NCI-H1417 treated with DMSO at 0.1 percent for 48 hours (cell line): Measurements from ENCODE around the gene SLC25A40.
A peak's percentile ranks its signal among the peaks of the same experiment; 100 is the strongest.
"Not testable (repeated sequence)": the region's sequence is repeated elsewhere in the genome, so short reads cannot be mapped to it uniquely, and the experiment has no call there.

ENCODE experiments used
- DNase-seq: peaks from one replicate; lab custom pipeline; 2025; lab: John Stamatoyannopoulos, UW

Gene SLC25A40, protein sequence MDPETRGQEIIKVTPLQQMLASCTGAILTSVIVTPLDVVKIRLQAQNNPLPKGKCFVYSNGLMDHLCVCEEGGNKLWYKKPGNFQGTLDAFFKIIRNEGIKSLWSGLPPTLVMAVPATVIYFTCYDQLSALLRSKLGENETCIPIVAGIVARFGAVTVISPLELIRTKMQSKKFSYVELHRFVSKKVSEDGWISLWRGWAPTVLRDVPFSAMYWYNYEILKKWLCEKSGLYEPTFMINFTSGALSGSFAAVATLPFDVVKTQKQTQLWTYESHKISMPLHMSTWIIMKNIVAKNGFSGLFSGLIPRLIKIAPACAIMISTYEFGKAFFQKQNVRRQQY

GRCh38 chr7:87876040-87876868 is at the start of gene SLC25A40, which contains the start of gene DBF4:
Gene SLC25A40, minus strand, starts transcription at chr7:87876360. Its CDS starts 17,633 bp downstream, at chr7:87858727.
Gene DBF4, plus strand, starts transcription at chr7:87876493. Its CDS starts 240 bp downstream, at chr7:87876733.
- DNase-seq = peak; percentile 95

GRCh38 chr7:87922759-87923395 is 46.7 kb upstream of the SLC25A40 start:
- not testable (repeated sequence) for DNase-seq

GRCh38 chr7:87920578-87920977 is 44.4 kb upstream of the SLC25A40 start:
- DNase-seq = no peak

- no peak for DNase-seq
Measured at GRCh38 chr7:87919875-87920274, 43.7 kb upstream of the SLC25A40 start.

- DNase-seq = no peak
Measured at GRCh38 chr7:87918740-87919139, 42.6 kb upstream of the SLC25A40 start.

DNA sequence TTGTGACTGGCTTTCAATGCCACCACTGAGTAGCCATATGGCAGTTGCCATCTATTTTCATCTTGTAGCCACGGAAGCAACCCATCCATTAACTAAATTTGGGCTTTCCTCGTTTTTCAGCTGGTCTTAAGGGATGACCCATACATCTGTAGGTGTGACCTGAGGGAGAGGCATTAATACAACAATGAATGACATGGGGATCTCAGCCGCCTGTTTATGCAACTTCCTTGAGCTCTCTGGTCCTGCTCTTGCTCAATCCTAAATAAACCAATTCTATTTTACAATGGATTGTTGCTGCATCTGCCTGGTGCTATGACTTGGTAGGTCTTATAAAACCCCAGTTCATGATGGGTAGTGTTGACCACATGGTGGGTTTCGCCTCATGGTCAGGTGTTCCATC is 36.0 kb upstream of the SLC25A40 start:
- no peak for DNase-seq

DNA sequence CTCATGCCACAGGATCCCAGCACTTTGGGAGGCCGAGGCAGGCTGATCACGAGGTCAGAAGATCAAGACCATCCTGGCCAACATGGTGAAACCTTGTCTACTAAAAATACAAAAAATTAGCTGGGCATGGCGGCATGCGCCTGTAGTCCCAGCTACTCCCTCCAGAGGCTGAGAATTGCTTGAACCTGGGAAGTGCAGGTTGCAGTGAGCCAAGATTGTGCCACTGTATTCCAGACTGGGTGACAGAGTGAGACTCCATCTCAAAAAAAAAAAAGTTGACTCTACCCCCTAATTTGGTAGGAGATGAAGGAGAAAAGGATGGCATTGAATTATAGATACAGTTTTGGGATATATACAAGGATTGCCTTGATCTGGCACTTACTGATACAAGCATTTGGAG is 32.7 kb upstream of the SLC25A40 start:
- not testable (repeated sequence) for DNase-seq

- DNase-seq = not testable (repeated sequence)
Measured at GRCh38 chr7:87907136-87907906, 31.2 kb upstream of the SLC25A40 start.

GRCh38 chr7:87899255-87899654 is 23.1 kb upstream of the SLC25A40 start:
- DNase-seq = no peak

GRCh38 chr7:87895363-87895762 is 19.2 kb upstream of the SLC25A40 start:
- DNase-seq = no peak

GRCh38 chr7:87886875-87887274 is 10.7 kb upstream of the SLC25A40 start:
- DNase-seq = no peak

DNA sequence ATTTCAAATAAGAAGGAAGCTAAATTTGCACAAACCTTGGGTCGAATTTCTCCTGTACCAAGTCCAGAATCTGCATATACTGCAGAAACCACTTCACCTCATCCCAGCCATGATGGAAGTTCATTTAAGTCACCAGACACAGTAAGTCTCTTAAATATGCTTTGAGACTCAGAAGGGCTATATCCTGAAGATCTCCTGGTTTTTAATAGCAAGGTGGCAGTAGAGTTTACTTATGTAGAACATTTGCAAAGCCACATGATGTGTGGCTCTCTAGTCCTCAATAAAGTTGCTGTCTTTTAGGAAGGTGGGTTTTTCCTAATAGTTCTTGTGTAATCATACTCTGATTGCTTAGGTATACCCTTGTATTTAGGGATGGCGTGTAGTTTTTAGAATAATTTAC is 8.9 kb upstream of the SLC25A40 start:
- DNase-seq = no peak

DNA sequence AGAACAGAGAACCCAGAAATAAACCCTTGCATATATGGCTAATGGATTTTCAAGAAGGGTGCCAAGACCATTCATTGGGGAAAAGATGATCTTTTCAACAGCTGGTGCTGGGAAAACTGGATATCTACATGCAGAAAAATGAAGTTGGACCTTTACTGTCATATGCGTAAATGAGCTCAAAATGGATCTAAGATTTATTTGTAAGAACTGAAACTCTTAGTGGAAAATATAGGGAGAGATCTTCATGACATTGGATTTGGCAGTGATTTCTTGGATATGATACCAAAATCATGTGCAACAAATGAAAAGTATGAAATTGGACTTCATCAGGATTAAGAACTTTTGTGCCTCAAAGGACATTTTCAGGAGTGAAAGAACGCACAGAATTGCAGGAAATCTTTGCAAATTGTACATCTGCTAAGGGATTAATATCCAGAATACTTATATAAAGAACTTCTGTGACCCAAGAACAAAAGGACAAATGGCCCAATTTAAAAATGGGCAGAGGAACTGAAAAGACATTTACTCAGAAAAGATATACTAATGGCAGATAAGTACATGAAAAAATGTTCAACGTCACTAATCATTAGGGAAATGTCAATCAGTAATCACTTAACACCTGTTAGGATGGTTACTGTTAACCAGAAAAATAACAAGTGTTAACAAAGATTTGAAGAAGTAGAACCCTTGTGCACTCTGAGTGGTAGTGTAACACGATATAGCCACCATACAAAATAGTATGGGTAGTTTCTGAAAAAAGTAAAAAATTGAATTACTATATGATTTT is 6.2 kb upstream of the SLC25A40 start:
- no peak for DNase-seq

DNA sequence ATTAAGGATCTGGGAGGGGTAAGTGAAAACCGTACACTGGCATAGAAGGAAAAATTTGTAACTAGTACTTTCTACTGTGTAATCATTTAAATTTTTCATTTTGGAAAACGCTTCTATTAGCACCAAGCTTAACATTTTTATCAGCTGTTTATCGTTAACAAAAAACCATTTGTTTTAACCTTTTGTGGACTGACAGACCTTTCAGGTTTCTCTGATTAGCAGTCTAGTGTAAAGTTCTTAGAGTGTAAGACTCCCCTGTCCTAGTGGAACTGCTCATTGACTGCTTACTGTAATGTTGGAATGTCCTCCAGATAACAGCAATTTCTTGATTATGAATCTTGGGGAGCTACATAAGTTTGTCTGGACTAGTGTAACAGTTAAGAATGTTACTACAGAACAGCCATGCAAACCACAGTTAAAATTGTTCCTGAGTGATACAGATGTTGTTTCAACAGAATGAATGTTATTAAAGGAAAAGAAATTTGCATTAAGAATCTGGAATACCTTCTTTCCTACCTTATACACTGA is 2.1 kb upstream of the SLC25A40 start:
- DNase-seq = no peak

GRCh38 chr7:87877366-87878040 is 1.3 kb upstream of the SLC25A40 start:
- no peak for DNase-seq

DNA sequence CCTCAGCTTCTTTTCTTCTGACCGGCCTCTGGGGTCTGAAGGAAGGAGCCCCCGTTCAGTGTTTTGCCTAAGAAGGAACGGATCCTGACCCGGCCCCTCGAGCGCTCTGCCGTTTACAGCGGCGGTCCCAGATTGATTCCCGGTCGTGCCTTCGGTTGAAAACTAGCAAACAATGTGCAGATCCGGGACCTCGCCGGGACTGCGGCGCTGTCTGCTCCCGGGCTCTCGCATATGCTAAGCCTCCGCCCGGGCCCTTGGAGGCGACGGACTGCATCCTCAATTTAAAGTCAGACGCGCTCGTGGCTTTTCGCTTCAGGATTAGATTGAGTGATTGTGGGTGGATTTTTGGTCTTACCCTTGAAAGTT is 692 bp upstream of the SLC25A40 start:
- DNase-seq = no peak

DNA sequence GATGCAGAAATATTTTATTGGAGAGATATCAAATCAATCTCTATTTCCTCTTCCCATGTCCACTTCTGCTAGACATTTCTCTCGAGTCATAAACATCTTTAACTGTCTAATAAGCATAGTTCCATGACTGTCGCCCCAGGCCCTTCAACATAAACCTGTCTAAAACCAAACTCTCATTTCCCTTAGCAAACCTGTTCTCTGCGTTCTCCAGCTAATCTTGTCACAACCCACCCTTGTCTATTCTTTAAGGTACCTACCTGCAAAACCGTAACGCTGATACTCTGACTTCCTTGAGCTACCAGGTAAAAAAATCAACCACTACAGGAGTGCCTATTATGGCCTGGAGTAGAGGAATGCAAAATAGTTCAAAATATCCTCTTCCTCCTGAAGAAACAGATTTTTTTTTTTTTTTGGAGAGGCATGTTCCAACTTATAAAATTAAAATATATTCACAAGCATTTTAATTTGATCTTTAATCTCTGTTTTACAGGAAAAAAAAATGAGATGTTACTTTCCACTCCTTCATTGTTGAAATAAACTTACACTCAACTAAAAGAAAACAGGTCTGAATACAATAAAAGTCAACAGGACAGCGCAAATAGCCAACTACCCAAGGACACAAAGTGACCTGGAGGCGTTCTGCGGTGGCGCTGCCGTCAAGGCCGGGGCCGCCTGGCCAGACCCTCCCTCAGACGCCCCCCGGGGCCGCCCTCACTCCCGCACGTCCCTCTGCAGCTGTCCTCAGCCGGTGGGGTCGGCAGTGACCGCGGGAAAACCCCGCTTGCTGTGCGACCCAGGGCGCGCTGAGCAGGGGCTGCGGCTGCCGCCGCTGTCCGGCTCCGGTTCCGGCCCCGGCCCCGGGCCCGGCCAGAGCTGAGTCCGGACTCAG is 765 bp downstream of the SLC25A40 start:
- no peak for DNase-seq

GRCh38 chr7:87874066-87874465 is 2.1 kb downstream of the SLC25A40 start:
- no peak for DNase-seq

DNA sequence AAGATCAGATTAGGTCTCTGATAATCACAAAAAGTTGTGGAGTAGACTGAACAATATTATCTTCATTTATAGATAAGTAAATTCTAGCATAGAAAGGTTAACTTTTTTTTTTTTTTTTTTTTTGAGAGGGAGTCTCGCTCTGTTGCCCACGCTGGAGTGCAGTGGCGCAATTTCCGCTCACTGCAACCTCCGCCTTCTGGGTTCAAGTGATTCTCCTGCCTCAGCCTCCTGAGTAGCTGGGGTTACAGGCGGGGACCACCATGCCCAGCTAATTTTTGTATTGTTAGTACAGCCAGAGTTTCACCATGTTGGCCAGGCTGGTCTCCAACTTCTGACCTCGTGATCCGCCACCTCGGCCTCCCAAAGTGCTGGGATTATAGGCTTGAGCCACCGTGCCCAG is 2.8 kb downstream of the SLC25A40 start:
- not testable (repeated sequence) for DNase-seq
